Measurements from ENCODE around the gene UXS1. TPM values are rescaled to one million over a fixed set of nuclear protein-coding genes. Genes with fewer than 3 reads are reported as not detected.
A peak's percentile ranks its signal among the peaks of the same experiment; 100 is the strongest.

The UXS1 gene
- total and polyA plus RNA-seq, 9 of the 15 experiments (the other 6 are each of a cell fraction or from before 2014, with no cell fraction given), result 5.8 to 25.8 (median 15.0) TPM

- TF ChIP-seq, protein P1, sequence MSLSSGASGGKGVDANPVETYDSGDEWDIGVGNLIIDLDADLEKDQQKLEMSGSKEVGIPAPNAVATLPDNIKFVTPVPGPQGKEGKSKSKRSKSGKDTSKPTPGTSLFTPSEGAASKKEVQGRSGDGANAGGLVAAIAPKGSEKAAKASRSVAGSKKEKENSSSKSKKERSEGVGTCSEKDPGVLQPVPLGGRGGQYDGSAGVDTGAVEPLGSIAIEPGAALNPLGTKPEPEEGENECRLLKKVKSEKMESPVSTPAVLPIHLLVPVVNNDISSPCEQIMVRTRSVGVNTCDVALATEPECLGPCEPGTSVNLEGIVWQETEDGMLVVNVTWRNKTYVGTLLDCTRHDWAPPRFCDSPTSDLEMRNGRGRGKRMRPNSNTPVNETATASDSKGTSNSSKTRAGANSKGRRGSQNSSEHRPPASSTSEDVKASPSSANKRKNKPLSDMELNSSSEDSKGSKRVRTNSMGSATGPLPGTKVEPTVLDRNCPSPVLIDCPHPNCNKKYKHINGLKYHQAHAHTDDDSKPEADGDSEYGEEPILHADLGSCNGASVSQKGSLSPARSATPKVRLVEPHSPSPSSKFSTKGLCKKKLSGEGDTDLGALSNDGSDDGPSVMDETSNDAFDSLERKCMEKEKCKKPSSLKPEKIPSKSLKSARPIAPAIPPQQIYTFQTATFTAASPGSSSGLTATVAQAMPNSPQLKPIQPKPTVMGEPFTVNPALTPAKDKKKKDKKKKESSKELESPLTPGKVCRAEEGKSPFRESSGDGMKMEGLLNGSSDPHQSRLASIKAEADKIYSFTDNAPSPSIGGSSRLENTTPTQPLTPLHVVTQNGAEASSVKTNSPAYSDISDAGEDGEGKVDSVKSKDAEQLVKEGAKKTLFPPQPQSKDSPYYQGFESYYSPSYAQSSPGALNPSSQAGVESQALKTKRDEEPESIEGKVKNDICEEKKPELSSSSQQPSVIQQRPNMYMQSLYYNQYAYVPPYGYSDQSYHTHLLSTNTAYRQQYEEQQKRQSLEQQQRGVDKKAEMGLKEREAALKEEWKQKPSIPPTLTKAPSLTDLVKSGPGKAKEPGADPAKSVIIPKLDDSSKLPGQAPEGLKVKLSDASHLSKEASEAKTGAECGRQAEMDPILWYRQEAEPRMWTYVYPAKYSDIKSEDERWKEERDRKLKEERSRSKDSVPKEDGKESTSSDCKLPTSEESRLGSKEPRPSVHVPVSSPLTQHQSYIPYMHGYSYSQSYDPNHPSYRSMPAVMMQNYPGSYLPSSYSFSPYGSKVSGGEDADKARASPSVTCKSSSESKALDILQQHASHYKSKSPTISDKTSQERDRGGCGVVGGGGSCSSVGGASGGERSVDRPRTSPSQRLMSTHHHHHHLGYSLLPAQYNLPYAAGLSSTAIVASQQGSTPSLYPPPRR (CRISPR knock-in tag; IDR thresholded peaks at IDR 0.05; ENCODE audit: borderline replicate concordance), result no peak
- TF ChIP-seq ZNF766 (CRISPR knock-in tag; conservative IDR thresholded peaks at IDR 0.05), result no peak
- TF ChIP-seq ZNF699 (CRISPR knock-in tag; IDR thresholded peaks at IDR 0.05; ENCODE audit: insufficient replicate concordance), result no peak
- peak; percentile 9; the same call in 1 of the 2 replicates for TF ChIP-seq CREB1 (IDR thresholded peaks at IDR 0.05)
- TF ChIP-seq CREB1 (CRISPR knock-in tag; IDR thresholded peaks at IDR 0.05), result no peak; the same call in 1 of the 2 replicates
- TF ChIP-seq ZNF175 (CRISPR knock-in tag; IDR thresholded peaks at IDR 0.05; ENCODE audit: low read depth), result no peak
- no peak for TF ChIP-seq SLC30A9 (CRISPR knock-in tag; IDR thresholded peaks at IDR 0.05)
- TF ChIP-seq, protein P2, sequence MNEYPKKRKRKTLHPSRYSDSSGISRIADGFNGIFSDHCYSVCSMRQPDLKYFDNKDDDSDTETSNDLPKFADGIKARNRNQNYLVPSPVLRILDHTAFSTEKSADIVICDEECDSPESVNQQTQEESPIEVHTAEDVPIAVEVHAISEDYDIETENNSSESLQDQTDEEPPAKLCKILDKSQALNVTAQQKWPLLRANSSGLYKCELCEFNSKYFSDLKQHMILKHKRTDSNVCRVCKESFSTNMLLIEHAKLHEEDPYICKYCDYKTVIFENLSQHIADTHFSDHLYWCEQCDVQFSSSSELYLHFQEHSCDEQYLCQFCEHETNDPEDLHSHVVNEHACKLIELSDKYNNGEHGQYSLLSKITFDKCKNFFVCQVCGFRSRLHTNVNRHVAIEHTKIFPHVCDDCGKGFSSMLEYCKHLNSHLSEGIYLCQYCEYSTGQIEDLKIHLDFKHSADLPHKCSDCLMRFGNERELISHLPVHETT (CRISPR knock-in tag; conservative IDR thresholded peaks at IDR 0.05 in 1 of 2, IDR thresholded peaks at IDR 0.05 in 1 of 2), result 0 out of 4 replicates have a peak, but pooled peaks of 1 of the 2 experiments have one; percentile 59
- TF ChIP-seq ZNF830 (CRISPR knock-in tag; IDR thresholded peaks at IDR 0.05), result no peak
- no peak for TF ChIP-seq CSDE1 (IDR thresholded peaks at IDR 0.05)
- TF ChIP-seq, protein P3, sequence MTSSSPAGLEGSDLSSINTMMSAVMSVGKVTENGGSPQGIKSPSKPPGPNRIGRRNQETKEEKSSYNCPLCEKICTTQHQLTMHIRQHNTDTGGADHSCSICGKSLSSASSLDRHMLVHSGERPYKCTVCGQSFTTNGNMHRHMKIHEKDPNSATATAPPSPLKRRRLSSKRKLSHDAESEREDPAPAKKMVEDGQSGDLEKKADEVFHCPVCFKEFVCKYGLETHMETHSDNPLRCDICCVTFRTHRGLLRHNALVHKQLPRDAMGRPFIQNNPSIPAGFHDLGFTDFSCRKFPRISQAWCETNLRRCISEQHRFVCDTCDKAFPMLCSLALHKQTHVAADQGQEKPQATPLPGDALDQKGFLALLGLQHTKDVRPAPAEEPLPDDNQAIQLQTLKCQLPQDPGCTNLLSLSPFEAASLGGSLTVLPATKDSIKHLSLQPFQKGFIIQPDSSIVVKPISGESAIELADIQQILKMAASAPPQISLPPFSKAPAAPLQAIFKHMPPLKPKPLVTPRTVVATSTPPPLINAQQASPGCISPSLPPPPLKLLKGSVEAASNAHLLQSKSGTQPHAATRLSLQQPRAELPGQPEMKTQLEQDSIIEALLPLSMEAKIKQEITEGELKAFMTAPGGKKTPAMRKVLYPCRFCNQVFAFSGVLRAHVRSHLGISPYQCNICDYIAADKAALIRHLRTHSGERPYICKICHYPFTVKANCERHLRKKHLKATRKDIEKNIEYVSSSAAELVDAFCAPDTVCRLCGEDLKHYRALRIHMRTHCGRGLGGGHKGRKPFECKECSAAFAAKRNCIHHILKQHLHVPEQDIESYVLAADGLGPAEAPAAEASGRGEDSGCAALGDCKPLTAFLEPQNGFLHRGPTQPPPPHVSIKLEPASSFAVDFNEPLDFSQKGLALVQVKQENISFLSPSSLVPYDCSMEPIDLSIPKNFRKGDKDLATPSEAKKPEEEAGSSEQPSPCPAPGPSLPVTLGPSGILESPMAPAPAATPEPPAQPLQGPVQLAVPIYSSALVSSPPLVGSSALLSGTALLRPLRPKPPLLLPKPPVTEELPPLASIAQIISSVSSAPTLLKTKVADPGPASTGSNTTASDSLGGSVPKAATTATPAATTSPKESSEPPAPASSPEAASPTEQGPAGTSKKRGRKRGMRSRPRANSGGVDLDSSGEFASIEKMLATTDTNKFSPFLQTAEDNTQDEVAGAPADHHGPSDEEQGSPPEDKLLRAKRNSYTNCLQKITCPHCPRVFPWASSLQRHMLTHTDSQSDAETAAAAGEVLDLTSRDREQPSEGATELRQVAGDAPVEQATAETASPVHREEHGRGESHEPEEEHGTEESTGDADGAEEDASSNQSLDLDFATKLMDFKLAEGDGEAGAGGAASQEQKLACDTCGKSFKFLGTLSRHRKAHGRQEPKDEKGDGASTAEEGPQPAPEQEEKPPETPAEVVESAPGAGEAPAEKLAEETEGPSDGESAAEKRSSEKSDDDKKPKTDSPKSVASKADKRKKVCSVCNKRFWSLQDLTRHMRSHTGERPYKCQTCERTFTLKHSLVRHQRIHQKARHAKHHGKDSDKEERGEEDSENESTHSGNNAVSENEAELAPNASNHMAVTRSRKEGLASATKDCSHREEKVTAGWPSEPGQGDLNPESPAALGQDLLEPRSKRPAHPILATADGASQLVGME (CRISPR knock-in tag; IDR thresholded peaks at IDR 0.05), result 0 out of 2 replicates have a peak, but pooled peaks have one; percentile 61
- TF ChIP-seq ZNF717 (CRISPR knock-in tag; IDR thresholded peaks at IDR 0.05), result no peak
- TF ChIP-seq ETV5 (CRISPR knock-in tag; IDR thresholded peaks at IDR 0.05; ENCODE audit: low read depth), result no peak
- TF ChIP-seq BRCA1 (IDR thresholded peaks at IDR 0.05), result no peak
- TF ChIP-seq BRCA1 (CRISPR knock-in tag; IDR thresholded peaks at IDR 0.05), result no peak
Measured at GRCh38 chr2:106193977-106194778, at the start of gene UXS1 (continued).

Data from K562 (cell line).